Astrocyte of the spinal cord (primary cell): Measurements from ENCODE around the gene CCNI2.

Experiments
- DNase-seq: peaks from one replicate; pipeline ENCODE4 v3.0.0; 2011; ENCODE audit warnings: low read depth, low spot score
- H3K4me3 ChIP-seq: 2 replicates; pipeline ENCODE4 v1.5.1; 2011; ENCODE audit warnings: low read depth, mild to moderate bottlenecking, low read length, moderate library complexity
- CTCF ChIP-seq: IDR thresholded peaks from 2 replicates; pipeline ENCODE4 v1.5.1; 2012; ENCODE audit warnings: low read depth, mild to moderate bottlenecking, low read length, inconsistent platforms
- in situ Hi-C: cut with HindIII; loops from 2 replicates; pipeline ENCODE4 v1.10.0; 2017; ENCODE audit warnings: low sequenced_read_pairs

The CCNI2 gene

DNA sequence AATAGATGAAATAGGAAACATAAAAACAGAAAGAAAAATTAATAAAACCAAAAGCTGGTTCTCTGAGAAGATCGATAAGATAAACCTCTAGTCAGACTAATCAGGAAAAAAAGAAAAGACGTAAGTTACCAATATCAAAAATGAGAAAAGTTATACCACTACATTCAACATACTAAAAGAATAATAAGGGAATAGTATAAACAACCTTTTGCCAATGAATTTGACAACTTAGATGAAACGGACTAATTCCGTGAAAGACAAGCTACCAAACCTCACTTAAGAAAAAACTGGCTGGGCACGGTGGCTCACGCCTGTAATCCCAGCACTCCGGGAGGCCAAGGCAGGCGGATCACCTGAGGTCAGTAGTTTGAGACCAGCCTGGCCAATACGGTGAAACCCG is 17.3 kb upstream of the CCNI2 start:
- in situ Hi-C loops, result no loop called here
- DNase-seq, result no peak

GRCh38 chr5:132733499-132734148 is 13.6 kb upstream of the CCNI2 start:
- in situ Hi-C loops, result no loop called here
- H3K4me3 ChIP-seq, result no peak overlapping the region
- DNase-seq, result no peak
- no peak for TF ChIP-seq CTCF

More for the DNA sequence above, 17.3 kb upstream of the CCNI2 start:
- no peak overlapping the region for H3K4me3 ChIP-seq
- no peak for TF ChIP-seq CTCF

DNA sequence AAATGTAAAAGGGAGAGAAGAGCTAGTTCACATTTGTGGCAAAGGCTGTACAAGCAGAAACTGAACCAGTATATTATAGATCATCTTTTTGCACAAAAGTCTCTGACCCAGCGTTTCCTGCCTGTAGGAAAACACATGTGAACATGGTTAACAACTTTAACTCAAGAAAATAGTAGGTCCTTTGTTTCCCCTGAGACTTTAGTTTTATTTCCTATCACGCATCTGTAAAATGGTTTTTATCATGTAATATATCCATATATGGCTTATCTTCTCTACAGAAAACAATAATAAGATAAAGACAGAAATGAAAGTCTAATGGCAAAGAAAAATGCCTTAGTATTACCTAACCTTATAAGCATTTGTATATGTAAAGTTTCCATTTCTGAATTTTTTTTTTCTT is 12.5 kb upstream of the CCNI2 start:
- no peak for DNase-seq
- no peak for TF ChIP-seq CTCF
- in situ Hi-C loops, result no loop called here

GRCh38 chr5:132736853-132737833 is 10.1 kb upstream of the CCNI2 start, which contains the start of gene KIF3A:
Gene KIF3A (minus strand): TSS chr5:132737546. CDS start chr5:132737419, 127 bp downstream.
- in situ Hi-C loops, result no loop called here
- peak within 1 kb of the TSS; percentile 82 for H3K4me3 ChIP-seq
- TF ChIP-seq CTCF, result no peak
- peak; percentile 94 for DNase-seq

More for the DNA sequence above, 12.5 kb upstream of the CCNI2 start:
- no peak overlapping the region for H3K4me3 ChIP-seq

DNA sequence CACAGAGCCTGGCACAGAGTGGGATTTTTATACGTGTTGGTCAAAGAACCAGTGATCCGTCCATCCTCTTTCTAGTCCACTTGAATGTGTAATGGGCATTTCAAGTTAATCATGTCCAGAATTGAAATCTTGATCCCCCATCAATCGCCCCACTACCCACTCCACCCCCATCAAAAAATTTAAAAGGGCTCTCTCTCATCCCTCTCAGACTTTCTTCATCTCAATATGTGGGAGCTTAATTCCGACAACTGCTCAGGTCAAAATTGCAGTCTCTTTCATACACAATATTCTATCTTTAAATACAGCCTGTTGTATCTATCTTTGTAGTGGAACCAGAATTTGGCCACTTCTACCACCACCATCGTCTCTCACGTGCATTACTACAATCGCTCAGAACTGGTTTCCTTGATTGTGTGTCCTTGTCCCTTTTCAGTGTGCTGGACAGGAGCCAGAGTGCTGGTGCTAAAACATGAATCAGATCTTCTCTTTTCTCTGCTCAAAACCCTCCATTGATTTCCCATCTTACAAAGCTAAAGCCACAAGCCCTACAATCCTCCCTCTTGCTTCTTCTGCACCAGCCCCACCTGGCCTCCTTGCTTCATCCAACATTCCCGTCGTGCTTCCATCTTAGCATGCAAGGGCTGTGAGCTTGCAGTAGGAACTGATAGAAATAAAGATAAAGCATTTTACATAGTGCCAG is 9.1 kb upstream of the CCNI2 start:
- DNase-seq, result no peak
- H3K4me3 ChIP-seq, result peak overlapping the region; percentile 82
- no peak for TF ChIP-seq CTCF
- in situ Hi-C loops, result no loop called here

DNA sequence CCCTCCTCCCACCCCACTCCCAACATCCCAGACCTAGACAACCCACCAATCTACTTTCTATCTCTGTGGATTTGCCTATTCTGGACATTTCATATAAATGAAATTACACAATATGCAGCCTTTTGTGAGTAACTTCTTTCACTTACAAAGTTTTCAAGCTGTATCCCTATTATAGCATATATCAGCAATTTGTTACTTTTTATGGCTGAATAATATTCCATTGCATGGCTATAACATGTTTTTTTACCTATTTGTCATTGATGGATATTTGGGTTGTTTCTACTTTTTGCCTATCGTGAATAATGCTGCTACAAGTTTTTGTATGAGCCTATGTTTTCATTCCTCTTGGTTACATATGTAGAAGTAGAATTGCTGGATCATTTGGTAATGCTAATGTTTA is 8.0 kb upstream of the CCNI2 start:
- no peak overlapping the region for H3K4me3 ChIP-seq
- DNase-seq, result no peak
- in situ Hi-C loops, result no loop called here
- no peak for TF ChIP-seq CTCF
